Right lobe of liver (tissue), 4 donors: ENCODE results near the gene MS4A5.

Experiments
- CTCF ChIP-seq, 4 donors: fragments of 200-600 bp in 3 of 4; fragments of 450-650 bp in 1 of 4; IDR thresholded peaks; one replicate each; pipeline versions ENCODE4 v1.5.1 to v1.8.0; 2016 to 2022; ENCODE audit warnings: antibody characterized with exemption in 4 of 4, mild to moderate bottlenecking in 2 of 4
- POLR2A ChIP-seq: fragments of 450-650 bp; IDR thresholded peaks from one replicate; pipeline ENCODE4 v1.6.1; 2017; ENCODE audit warnings: antibody characterized with exemption, mild to moderate bottlenecking
- donor health status: DM: no; HTN: no; CAD: no.
- donor health status: DM: no; HTN: no; CAD: no.
- donor health status: DM: no; HTN: yes; CAD: no.

- TF ChIP-seq CTCF (IDR thresholded peaks at IDR 0.05) (no peak), POLR2A (no peak)
Measured at GRCh38 chr11:60447846-60448245, 18.5 kb downstream of the MS4A5 start.
